ENCODE results near the gene KIAA1217.

KIAA1217 gene

DNA sequence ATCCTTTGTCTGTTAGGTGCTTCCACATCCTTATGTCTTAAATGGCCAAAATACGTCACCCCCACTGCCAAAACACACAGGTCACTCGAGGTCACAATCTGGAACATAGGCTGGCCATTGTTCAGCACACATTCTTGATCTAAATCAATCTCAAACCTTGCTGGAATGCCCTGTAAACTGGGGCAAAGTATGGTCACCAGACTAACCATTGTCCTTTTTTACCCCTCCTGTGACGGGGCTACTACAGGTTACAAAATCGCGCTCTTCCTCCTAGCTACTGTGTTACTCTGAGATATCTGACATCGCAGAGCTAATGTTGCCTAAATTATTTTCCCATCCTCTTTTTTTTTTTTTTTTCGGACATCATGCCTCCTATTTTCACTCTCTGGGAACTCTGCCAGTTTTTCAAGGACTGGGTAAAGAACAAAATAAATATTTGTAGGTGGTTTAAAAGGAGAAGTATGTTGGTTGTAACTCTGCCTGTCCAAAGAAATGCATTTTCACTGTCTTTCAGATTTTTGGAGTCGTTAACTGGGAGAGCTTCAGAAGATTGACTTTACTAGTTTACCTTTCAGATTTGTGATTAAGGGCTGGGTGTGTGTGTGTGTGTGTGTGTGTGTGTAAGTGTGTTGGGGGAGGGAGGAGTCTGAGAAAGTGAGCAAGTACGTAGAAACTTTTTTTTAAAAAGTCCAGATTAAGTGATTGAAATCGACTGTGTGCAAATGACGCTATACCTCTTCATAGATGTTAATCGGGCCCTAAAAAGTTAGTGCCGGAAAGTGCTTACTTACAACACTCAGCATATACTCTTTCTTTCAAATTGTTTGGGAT lies 942 bp upstream of the KIAA1217 start:
- DNase-seq (ENCODE audit: low read depth in 2 of 2): no peak

DNA sequence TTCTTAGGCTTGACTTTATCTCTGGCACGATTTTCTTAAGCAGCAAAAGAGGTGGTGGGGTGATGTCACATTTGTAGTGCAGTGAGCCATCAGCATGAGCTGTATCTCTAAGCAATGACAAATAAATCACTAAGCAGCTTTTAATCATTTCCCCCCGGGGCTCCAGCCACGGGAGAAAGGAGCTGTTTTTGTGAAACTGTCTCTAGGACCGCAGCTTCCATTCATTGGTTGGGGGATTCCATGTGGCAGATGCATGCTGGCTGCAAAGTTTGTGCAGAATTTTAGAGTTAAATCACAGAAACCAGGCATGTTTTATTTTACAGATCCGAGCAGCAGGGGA lies 464 bp downstream of the KIAA1217 start:
- peak in 1 of 2 donors; percentile 7 for DNase-seq (ENCODE audit: low read depth in 2 of 2)

DNA sequence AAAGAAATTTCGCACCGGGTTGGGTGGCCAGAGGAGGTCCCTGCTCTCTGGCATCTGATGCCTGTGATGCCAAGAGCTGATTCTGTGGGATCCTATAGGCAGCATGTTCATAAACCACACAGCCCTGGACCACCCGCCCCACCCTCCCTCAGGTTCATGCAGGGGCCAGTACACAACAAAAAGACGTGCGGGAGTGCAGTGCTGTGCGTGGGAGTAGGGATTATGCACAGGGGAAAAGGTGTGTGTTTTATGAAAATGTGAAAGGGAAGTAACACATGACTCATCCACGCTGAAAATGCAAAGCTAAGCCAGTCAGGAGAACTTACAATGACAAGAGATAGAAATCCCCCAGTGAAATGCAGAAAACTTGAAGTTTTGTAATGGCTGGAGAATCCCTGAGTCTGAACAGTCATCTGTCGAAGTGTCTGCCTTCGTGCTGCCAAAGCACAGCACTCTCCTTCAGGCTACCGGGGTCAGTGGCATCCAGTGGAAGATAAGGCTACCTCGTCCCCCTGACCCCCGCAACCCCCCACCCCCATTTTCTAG lies 1.1 kb downstream of the KIAA1217 start:
- peak; percentile 22 to 28 for DNase-seq (ENCODE audit: low read depth in 2 of 2)

DNA sequence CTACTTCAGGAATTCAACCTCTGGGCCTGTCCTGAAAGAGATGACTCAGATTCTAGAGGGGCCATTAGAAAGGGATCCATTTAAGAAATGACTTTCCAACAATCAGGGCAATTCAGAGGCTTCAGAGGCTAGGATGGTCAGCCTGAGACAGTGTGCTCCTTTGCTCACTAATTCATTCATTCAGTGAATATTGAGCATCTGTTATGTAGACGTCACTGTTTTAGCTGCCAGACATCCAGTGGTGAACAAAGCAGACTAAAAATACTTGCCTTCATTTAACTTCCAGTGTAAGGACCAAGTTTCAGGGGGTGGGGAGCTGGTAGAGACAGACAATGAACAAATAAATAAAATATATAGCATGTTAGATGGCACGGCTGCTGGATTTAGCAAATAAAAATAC lies 1.6 kb downstream of the KIAA1217 start:
- DNase-seq (ENCODE audit: low read depth in 2 of 2): no peak

DNA sequence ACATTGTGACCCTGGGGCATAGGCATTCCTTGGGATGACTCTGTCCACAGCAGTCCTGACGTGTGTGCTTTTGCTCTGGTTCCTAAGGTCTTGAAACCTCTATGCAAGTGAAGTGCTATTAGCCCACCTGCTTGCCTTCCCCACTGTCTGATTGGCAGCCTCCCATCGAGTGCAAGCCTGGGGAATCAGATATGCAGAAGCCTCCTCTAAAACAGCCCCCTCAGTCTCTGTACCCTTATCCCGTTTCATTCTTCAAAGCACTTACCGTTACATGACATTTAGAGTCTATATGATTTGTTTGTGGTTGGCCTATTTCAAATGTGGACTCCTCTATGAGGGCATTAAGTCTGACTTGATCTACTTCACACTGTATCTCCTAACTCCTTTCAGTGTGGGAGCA lies 4.3 kb downstream of the KIAA1217 start:
- no peak for DNase-seq (ENCODE audit: low read depth in 2 of 2)

DNA sequence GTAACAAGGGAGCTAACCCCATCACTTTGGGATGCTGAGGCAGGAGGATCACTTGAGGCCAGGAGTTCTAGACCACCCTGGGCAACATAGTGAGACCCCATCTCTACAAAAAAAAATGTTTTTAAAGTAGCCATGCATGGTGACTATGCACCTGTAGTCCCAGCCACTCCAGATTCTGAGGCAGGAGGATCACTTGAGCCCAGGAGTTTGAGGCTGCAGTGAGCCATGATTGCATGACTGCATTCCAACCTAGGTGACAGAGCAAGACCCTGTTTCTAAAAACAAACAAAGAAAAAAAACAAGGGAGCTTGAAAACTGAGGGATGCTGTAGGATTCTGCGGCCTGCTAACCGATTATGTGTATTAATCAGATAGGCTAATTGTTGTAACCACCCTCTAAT lies 4.9 kb downstream of the KIAA1217 start:
- no peak for DNase-seq (ENCODE audit: low read depth in 2 of 2)

DNA sequence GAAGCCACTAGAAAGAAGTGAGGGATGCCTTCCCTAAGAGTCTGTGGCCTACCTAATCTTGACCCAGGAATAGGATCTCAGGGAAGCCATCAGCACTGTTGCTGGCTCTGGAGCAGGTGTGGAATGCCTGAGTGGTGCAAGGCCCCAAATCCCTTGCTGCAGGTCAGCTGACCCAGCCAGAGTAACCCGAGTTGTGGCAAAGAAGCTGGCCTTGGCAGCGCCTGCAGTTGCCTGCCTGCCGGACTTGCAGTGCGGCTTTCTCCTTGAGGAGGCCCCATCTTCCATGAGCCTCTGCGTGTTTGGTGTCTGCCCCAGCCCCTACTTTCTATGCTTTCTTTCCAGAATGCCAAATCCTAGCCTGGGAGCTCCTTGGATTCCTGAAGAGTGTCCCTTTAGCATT lies 5.8 kb downstream of the KIAA1217 start:
- DNase-seq (ENCODE audit: low read depth in 2 of 2): no peak

DNA sequence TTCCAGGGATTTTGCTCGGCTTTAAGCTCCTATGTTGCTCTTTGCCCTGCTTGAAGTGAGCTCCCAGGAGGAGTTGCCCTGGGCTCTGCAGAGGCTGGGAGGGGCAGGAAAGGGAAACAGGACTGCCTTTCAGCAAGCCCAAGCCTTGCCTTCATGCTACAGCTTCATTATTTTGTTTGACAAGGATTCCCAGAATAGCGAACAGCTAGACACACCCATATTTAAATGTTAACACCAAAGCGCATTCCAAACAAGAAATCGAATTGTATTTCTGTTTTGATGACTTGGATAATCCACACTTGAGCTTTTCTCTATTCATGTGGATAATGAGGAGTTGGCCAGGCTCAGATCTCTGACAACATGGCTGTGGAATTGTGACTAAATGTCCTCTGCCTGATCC lies 6.3 kb downstream of the KIAA1217 start:
- no peak for DNase-seq (ENCODE audit: low read depth in 2 of 2)

DNA sequence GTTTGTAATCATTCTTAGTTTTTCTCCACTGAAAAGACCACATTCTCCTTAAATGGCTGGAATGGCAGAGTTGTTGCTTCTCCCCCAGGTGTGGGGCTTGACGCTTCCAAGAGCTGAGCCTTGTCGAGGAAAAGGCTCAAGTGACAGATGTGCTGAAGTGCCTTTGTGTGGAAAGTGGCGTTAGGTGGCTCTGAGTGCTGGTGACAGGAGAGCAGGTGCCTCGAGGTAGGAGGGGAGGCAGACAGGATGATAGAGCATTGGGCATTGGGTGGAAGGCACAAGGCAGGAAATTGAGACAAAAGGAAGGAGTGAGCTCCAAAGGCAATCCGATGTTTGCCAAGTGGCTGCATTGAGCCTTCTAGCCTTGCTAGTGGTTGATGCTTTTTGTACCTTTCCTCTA lies 6.7 kb downstream of the KIAA1217 start:
- DNase-seq (ENCODE audit: low read depth in 2 of 2): no peak

DNA sequence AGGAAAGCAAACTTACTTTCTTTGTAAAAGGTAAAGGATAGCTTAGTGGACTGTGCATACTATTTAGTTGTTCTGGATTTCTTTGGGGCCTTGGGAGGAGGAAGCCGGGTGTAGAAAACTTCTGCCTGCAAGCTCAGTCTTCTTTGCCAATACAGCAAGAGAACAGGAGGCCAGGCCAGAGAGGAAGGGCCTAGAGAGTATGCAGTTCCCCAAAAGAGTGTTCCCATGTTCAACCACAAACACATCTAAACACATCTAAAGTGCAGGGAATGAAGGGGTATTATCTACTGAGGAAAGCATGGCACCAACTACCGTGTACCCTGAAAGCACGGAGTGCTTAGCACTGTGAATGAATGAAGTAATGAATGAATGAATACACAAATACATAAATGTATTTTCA lies 11.0 kb downstream of the KIAA1217 start:
- no peak for DNase-seq (ENCODE audit: low read depth in 2 of 2)

DNA sequence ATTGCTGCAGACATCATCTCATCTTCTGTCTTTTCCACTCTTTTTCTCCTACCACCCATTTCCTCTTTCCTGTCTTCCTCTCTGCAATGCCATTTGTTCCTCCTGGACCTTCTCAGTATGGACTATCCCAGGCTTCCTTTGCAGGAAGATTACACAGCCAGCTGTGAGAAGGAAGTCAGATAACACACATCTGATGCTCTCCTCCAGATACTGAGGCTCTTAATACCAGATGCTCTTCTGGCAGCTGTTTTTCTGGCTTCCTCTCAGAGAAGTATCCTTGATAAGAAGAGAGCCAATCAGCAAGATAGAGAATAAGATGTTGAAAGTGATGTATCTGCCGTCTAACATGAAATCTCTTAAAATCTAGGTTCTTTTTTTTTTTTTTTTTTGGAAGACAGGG lies 14.4 kb downstream of the KIAA1217 start:
- DNase-seq (ENCODE audit: low read depth in 2 of 2): no peak

DNA sequence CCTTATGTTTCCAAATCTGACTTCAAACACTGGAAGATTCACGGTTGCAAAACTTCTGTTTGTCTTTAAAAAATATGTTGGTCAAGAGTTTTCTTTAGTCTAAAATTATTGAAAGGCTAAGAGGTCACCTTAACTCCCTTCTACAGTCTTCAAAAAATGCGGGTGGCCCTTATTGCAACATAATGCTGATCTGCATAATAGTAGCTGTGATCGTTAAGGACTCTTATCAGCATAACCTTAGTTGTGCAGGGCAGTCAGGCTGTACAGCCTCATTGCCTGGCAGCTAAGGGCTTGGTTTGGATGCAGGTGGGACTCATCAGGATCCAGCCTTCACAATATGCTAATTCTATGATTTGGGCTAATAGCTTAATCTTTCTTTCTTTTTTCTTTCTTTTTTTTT lies 15.0 kb downstream of the KIAA1217 start:
- no peak for DNase-seq (ENCODE audit: low read depth in 2 of 2)

DNA sequence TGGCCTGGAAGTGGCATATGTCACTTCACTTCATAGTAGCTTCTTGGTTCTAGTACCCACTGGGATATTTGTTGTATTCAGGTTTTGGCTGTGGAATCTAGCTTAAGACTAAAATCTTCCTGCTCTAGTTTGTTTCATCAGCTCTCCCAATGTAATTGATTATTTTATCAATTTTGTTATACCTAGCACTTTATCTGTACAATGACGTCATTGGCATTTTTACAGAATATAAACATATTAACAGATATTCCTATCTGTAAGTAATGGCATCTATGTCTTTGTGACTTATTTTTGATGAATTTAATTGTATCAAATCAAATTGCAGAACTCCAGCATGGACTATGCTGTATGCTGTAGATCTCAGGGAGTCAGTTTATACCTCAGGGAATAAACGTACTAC lies 19.7 kb downstream of the KIAA1217 start:
- DNase-seq (ENCODE audit: low read depth in 2 of 2): no peak

DNA sequence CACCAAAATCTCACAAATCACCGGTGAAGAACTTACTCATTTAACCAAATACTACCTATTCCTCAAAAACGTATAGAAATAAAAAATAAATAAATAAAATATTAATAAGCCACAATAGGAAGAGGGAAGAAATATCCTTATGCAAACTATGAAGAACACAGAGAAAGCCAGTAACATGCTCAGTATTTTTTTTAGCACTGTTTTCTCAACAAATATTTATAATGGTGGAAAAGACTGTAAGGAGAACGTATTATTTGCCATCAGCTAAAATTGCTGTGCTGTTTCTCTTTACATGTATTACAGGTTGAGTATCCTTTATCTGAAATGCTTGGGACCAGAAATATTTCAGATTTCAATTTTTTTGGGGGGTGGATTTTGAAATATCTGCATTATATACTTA lies 21.0 kb downstream of the KIAA1217 start:
- DNase-seq (ENCODE audit: low read depth in 2 of 2): no peak

DNA sequence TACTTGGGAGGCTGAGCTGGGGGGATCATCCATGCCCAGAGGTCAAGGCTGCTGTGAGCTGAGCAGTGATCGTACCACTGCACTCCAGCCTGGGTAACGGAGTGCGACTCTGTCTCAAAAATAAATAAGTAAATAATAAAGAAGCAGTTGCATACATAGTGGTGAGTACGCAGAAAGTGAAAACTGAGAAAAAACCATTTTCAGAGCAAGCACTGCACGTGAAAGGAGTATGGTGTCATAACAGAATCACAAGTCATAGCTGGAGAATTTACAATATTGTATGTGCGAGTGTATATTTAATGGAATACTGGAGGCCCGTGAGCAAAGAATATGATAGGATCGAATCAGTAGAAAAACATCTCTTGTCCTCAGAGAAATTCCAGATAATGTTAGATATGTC lies 22.3 kb downstream of the KIAA1217 start:
- no peak for DNase-seq (ENCODE audit: low read depth in 2 of 2)

DNA sequence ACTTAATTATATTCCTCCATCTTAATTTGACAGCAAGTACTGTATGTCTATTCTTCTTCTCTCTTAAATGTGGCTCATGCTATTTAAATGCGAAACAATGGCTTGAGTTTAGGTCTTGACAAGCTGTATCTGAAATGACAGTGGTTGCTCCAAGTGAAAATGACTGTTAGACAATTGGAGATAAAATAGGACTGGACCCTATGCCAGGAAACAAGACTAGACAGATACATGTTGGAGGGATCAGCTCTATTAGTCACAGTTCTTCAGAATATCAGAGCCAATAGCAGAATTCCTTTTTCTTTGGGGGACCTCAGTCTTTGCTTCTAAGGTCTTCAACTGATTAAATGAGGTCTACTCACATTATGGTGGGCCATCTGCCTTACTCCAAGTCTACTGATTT lies 25.8 kb downstream of the KIAA1217 start:
- DNase-seq (ENCODE audit: low read depth in 2 of 2): no peak

DNA sequence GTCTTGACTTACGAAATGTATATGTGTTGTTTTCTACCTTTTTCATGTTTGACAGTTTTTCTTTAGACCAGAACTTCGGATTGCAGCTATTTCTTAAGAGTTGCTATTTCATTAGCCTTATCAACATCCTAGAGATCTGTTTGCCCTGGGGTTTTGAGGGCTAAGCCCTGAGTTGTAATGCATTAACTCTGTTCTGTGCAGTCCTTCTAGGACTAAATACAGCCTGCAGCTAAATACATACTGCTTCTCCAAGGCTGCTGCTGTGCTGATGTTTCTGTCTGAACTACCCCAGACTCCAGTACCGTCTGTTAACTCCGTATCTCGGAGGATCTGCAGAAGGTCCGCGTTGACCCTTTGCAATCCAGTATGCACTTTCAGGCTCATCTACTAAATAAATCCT lies 26.5 kb downstream of the KIAA1217 start:
- no peak for DNase-seq (ENCODE audit: low read depth in 2 of 2)

DNA sequence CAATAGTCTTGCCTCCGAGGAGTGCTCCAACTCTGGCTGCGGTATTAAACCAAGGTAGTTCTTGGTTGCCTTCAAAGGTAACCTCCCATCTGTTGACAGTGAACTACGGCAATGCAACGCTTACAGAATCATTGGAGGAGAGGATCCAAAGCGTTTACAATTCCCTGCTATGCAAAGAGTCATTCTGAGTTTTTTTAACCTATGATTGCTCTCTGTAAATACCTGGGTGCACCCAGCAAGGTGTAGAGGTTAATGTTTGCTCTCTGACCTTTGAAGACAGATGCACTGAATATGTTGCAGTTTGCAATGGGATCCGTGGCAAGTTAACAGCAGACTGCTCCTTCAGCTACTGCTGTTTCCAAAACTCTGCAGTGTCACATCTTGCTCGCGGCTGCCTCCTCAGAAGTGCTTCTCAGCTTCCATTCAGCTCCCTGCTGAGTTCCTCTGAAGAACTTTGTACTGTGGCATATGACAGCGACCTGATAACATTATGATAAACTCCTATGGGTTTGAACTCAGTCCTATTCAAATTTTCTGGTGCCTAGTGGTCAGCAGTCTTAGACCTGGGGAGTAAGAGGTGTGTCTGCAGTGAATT lies 29.0 kb downstream of the KIAA1217 start:
- no peak for DNase-seq (ENCODE audit: low read depth in 2 of 2)

DNA sequence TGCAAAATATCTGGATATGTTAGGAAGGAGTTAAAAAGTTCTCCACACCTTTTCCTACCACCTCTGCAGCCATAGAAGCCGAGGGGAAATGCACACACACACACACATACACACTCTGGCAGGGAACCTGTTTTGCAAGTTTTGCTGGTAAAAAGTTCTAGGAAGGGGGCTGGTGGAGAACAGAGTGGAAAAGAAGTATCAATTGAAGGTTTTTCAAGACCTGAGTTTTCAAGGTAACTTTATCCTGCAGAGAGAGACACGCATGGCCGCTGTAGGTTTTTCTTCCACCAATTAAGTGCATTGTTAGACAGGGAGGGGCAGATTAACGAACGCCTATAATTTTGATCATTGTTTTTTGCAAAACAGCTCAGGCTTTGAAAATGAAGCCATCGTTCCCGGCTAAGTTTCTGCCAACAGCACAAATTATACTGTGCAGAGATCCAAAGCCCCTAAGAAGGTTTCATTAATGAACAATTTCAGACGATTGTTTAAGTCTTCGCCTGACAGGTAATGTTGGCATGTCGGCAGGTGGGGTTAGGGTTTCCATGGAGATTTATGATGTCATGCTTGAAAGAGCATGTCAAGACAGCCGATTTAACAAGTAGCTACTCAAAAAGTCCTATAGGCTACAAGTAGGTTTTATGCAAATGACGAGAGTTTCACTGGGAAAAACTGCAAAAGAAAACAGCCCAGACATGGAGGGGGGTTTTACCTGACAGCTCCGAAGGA lies 29.7 kb downstream of the KIAA1217 start:
- no peak for DNase-seq (ENCODE audit: low read depth in 2 of 2)

DNA sequence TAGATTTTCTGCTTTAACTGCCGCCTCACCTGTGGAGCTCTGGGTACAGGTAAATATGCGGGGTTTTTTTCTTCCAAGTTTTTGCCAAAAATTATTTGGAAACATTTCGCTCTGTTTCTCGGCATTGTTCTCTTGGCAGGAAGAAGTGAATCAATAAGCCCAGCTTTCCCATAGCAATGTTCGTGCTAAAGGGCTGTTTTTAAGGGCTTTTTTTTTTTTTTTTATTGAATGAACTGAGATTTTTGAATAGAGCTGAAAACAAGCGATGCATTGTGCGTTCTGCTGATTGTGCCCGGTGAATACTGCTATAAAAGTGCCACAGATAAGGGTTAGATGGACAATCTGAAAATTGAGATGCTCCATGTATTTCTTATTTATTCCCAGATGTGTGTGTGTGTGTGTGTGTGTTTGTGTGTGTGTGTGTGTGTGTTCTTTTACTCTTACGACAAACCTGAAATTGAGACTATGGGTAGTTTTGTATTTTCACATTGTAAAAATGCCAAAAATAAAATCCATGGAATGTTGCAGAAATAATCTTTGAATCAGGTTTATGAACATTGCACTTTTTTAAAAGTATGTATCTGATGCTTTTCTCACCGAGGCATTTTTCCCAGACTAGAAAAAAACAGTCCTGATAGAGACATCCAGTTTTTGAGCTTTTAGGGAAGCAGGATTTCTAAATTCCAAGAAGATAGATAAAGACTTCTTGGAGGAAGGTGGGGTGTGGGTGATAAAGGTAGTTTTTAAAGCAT lies 30.5 kb downstream of the KIAA1217 start:
- DNase-seq (ENCODE audit: low read depth in 2 of 2): no peak

DNA sequence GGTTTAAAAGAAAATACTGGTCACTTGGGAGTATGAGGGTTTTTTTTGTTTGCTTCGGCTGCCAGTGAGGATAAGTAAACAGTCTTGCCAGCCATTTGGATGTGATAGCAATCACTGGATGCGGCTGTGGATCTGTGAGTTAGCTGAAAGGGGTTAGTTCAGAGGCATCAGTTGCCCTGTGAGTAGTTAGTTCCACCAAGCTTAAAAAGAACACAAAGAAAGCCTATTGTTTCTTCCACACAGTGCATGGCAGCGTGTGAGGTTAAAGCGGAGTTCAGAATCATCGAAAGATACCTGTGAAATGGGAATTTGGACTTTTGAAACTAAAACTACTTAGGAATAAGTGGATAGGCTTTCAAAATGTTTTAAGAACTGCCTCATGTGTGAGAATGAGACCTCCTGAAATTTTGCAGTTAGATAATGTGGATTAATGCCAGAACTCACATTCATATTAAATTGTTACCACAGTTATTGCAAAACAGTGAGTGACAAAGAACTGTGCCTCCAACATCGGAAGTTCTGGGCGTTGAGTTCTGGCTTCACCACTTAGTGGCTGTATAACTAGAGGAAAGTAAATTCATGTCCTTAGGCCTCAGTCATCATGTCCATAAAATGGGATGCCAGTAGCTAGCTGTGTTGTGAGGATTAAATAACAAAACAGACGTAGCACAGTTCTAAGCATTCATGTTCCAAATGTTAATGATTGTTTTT lies 31.3 kb downstream of the KIAA1217 start:
- no peak for DNase-seq (ENCODE audit: low read depth in 2 of 2)

All from activated CD4-positive, alpha-beta T cell treated with anti-CD3 and anti-CD28 coated beads for 24 hours (primary cell).